ENCODE results near the gene C4orf54. TPM values are rescaled to one million over a fixed set of nuclear protein-coding genes. Genes with fewer than 3 reads are reported as not detected.
A peak's percentile ranks its signal among the peaks of the same experiment; 100 is the strongest.

C4orf54 gene
- total RNA-seq, 1 donor from 2014 or later, result 132 TPM

- no peaks in the 10 kb centered on the region for H3K27me3 ChIP-seq (ENCODE audit: control insufficient read depth in 3 of 3, insufficient read depth in 3 of 3, low read length in 3 of 3)
- peak overlapping the region; percentile 92 to 98 (median 97) for H3K9ac ChIP-seq (ENCODE audit: low read depth in 1 of 3, low read length in 3 of 3)
- peaks cover 16 to 53% (median 22%) of the 10 kb centered on the region in 3 donors for H3K4me1 ChIP-seq (ENCODE audit: control insufficient read depth in 3 of 3, insufficient read depth in 3 of 3, low read length in 3 of 3)
- H3K27ac ChIP-seq (ENCODE audit: low read depth, low read length), result peak overlapping the region; percentile 97
- no peaks in the 10 kb centered on the region for H3K9me3 ChIP-seq (ENCODE audit: control insufficient read depth in 3 of 3, low read length in 3 of 3)
- peak overlapping the region; percentile 84 to 93 (median 90) for H3K4me3 ChIP-seq (ENCODE audit: low read length in 3 of 3)
- peaks cover 6 to 29% (median 23%) of the 10 kb centered on the region in 3 donors for H3K36me3 ChIP-seq (ENCODE audit: control insufficient read depth in 3 of 3, insufficient read depth in 3 of 3, low read length in 3 of 3)
Measured at GRCh38 chr4:99654361-99654761, 3.3 kb downstream of the C4orf54 start.

- Histone ChIP-seq H3K4me3 (ENCODE audit: low read length in 3 of 3) (peak overlapping the region; percentile 84 to 93 (median 90)), H3K36me3 (ENCODE audit: control insufficient read depth in 3 of 3, insufficient read depth in 3 of 3, low read length in 3 of 3) (peaks cover 9 to 33% (median 27%) of the 10 kb centered on the region in 3 donors), H3K9me3 (ENCODE audit: control insufficient read depth in 3 of 3, low read length in 3 of 3) (no peaks in the 10 kb centered on the region), H3K4me1 (ENCODE audit: control insufficient read depth in 3 of 3, insufficient read depth in 3 of 3, low read length in 3 of 3) (peaks cover 16 to 50% (median 22%) of the 10 kb centered on the region in 3 donors), H3K27me3 (ENCODE audit: control insufficient read depth in 3 of 3, insufficient read depth in 3 of 3, low read length in 3 of 3) (no peaks in the 10 kb centered on the region), H3K9ac (ENCODE audit: low read depth in 1 of 3, low read length in 3 of 3) (peak overlapping the region; percentile 92 to 98 (median 97)), H3K27ac (ENCODE audit: low read depth, low read length) (peak overlapping the region; percentile 97)
Measured at GRCh38 chr4:99653916-99654315, 3.7 kb downstream of the C4orf54 start.

GRCh38 chr4:99652596-99653436 is 4.8 kb downstream of the C4orf54 start:
- Histone ChIP-seq H3K27ac (ENCODE audit: low read depth, low read length) (peak overlapping the region; percentile 97), H3K9me3 (ENCODE audit: control insufficient read depth in 3 of 3, low read length in 3 of 3) (no peaks in the 10 kb centered on the region), H3K4me1 (ENCODE audit: control insufficient read depth in 3 of 3, insufficient read depth in 3 of 3, low read length in 3 of 3) (peaks cover 16 to 43% (median 22%) of the 10 kb centered on the region in 3 donors), H3K9ac (ENCODE audit: low read depth in 1 of 3, low read length in 3 of 3) (peak overlapping the region; percentile 92 to 98 (median 97)), H3K27me3 (ENCODE audit: control insufficient read depth in 3 of 3, insufficient read depth in 3 of 3, low read length in 3 of 3) (no peaks in the 10 kb centered on the region), H3K36me3 (ENCODE audit: control insufficient read depth in 3 of 3, insufficient read depth in 3 of 3, low read length in 3 of 3) (peaks cover 12 to 33% (median 27%) of the 10 kb centered on the region in 3 donors), H3K4me3 (ENCODE audit: low read length in 3 of 3) (peak overlapping the region; percentile 84 to 93 (median 90))

GRCh38 chr4:99651811-99652485 is 5.7 kb downstream of the C4orf54 start:
- H3K4me1 ChIP-seq (ENCODE audit: control insufficient read depth in 3 of 3, insufficient read depth in 3 of 3, low read length in 3 of 3), result peaks cover 13 to 38% (median 17%) of the 10 kb centered on the region in 3 donors
- no peaks in the 10 kb centered on the region for H3K27me3 ChIP-seq (ENCODE audit: control insufficient read depth in 3 of 3, insufficient read depth in 3 of 3, low read length in 3 of 3)
- H3K9me3 ChIP-seq (ENCODE audit: control insufficient read depth in 3 of 3, low read length in 3 of 3), result no peaks in the 10 kb centered on the region
- H3K9ac ChIP-seq (ENCODE audit: low read depth in 1 of 3, low read length in 3 of 3), result peak overlapping the region; percentile 92 to 98 (median 97)
- peaks cover 12 to 33% (median 27%) of the 10 kb centered on the region in 3 donors for H3K36me3 ChIP-seq (ENCODE audit: control insufficient read depth in 3 of 3, insufficient read depth in 3 of 3, low read length in 3 of 3)
- H3K4me3 ChIP-seq (ENCODE audit: low read length in 3 of 3), result peak overlapping the region; percentile 84 to 93 (median 90)
- H3K27ac ChIP-seq (ENCODE audit: low read depth, low read length), result peak overlapping the region; percentile 97

GRCh38 chr4:99651016-99651769 is 6.4 kb downstream of the C4orf54 start:
- Histone ChIP-seq H3K27ac (ENCODE audit: low read depth, low read length) (peak overlapping the region; percentile 97), H3K36me3 (ENCODE audit: control insufficient read depth in 3 of 3, insufficient read depth in 3 of 3, low read length in 3 of 3) (peaks cover 12 to 33% (median 30%) of the 10 kb centered on the region in 3 donors), H3K27me3 (ENCODE audit: control insufficient read depth in 3 of 3, insufficient read depth in 3 of 3, low read length in 3 of 3) (no peaks in the 10 kb centered on the region), H3K9me3 (ENCODE audit: control insufficient read depth in 3 of 3, low read length in 3 of 3) (no peaks in the 10 kb centered on the region), H3K9ac (ENCODE audit: low read depth in 1 of 3, low read length in 3 of 3) (peak overlapping the region; percentile 92 to 98 (median 97)), H3K4me1 (ENCODE audit: control insufficient read depth in 3 of 3, insufficient read depth in 3 of 3, low read length in 3 of 3) (peaks cover 13 to 37% (median 14%) of the 10 kb centered on the region in 3 donors), H3K4me3 (ENCODE audit: low read length in 3 of 3) (peak overlapping the region; percentile 84 to 93 (median 90))

- Histone ChIP-seq H3K4me3 (ENCODE audit: low read length in 3 of 3) (peak overlapping the region; percentile 84 to 93 (median 90)), H3K9me3 (ENCODE audit: control insufficient read depth in 3 of 3, low read length in 3 of 3) (no peaks in the 10 kb centered on the region), H3K27me3 (ENCODE audit: control insufficient read depth in 3 of 3, insufficient read depth in 3 of 3, low read length in 3 of 3) (no peaks in the 10 kb centered on the region), H3K4me1 (ENCODE audit: control insufficient read depth in 3 of 3, insufficient read depth in 3 of 3, low read length in 3 of 3) (peaks cover 1 to 32% (median 3%) of the 10 kb centered on the region in 3 donors), H3K27ac (ENCODE audit: low read depth, low read length) (peak overlapping the region; percentile 97), H3K9ac (ENCODE audit: low read depth in 1 of 3, low read length in 3 of 3) (peak overlapping the region; percentile 92 to 98 (median 97)), H3K36me3 (ENCODE audit: control insufficient read depth in 3 of 3, insufficient read depth in 3 of 3, low read length in 3 of 3) (peaks cover 12 to 33% (median 32%) of the 10 kb centered on the region in 3 donors)
Measured at GRCh38 chr4:99649778-99650177, 7.8 kb downstream of the C4orf54 start.

- Histone ChIP-seq H3K27me3 (ENCODE audit: control insufficient read depth in 3 of 3, insufficient read depth in 3 of 3, low read length in 3 of 3) (no peaks in the 10 kb centered on the region), H3K9me3 (ENCODE audit: control insufficient read depth in 3 of 3, low read length in 3 of 3) (no peaks in the 10 kb centered on the region), H3K36me3 (ENCODE audit: control insufficient read depth in 3 of 3, insufficient read depth in 3 of 3, low read length in 3 of 3) (peaks cover 12 to 33% (median 32%) of the 10 kb centered on the region in 3 donors), H3K27ac (ENCODE audit: low read depth, low read length) (peak overlapping the region; percentile 97), H3K4me3 (ENCODE audit: low read length in 3 of 3) (peak overlapping the region; percentile 84 to 93 (median 90)), H3K4me1 (ENCODE audit: control insufficient read depth in 3 of 3, insufficient read depth in 3 of 3, low read length in 3 of 3) (peaks cover 0 to 28% (median 3%) of the 10 kb centered on the region in 3 donors), H3K9ac (ENCODE audit: low read depth in 1 of 3, low read length in 3 of 3) (peak overlapping the region; percentile 92 to 98 (median 97))
Measured at GRCh38 chr4:99649208-99649607, 8.4 kb downstream of the C4orf54 start.

GRCh38 chr4:99648321-99648720 is 9.3 kb downstream of the C4orf54 start:
- H3K4me3 ChIP-seq (ENCODE audit: low read length in 3 of 3), result peak overlapping the region; percentile 84 to 93 (median 90)

GRCh38 chr4:99647071-99647470 is 10.6 kb downstream of the C4orf54 start:
- H3K36me3 ChIP-seq (ENCODE audit: control insufficient read depth in 3 of 3, insufficient read depth in 3 of 3, low read length in 3 of 3), result peaks cover 12 to 32% (median 30%) of the 10 kb centered on the region in 3 donors
- peak overlapping the region; percentile 84 to 93 (median 90) for H3K4me3 ChIP-seq (ENCODE audit: low read length in 3 of 3)
- H3K27ac ChIP-seq (ENCODE audit: low read depth, low read length), result peak overlapping the region; percentile 46
- H3K4me1 ChIP-seq (ENCODE audit: control insufficient read depth in 3 of 3, insufficient read depth in 3 of 3, low read length in 3 of 3), result peaks cover 13 to 35% (median 16%) of the 10 kb centered on the region in 3 donors
- H3K9ac ChIP-seq (ENCODE audit: low read depth in 1 of 3, low read length in 3 of 3), result peak overlapping the region; percentile 92 to 98 (median 97)
- H3K9me3 ChIP-seq (ENCODE audit: control insufficient read depth in 3 of 3, low read length in 3 of 3), result no peaks in the 10 kb centered on the region
- H3K27me3 ChIP-seq (ENCODE audit: control insufficient read depth in 3 of 3, insufficient read depth in 3 of 3, low read length in 3 of 3), result no peaks in the 10 kb centered on the region

More at GRCh38 chr4:99648321-99648720, 9.3 kb downstream of the C4orf54 start:
- peaks cover 2 to 26% (median 4%) of the 10 kb centered on the region in 3 donors for H3K4me1 ChIP-seq (ENCODE audit: control insufficient read depth in 3 of 3, insufficient read depth in 3 of 3, low read length in 3 of 3)
- H3K9ac ChIP-seq (ENCODE audit: low read depth in 1 of 3, low read length in 3 of 3), result peak overlapping the region; percentile 92 to 98 (median 97)
- no peaks in the 10 kb centered on the region for H3K9me3 ChIP-seq (ENCODE audit: control insufficient read depth in 3 of 3, low read length in 3 of 3)
- H3K36me3 ChIP-seq (ENCODE audit: control insufficient read depth in 3 of 3, insufficient read depth in 3 of 3, low read length in 3 of 3), result peaks cover 12 to 33% (median 32%) of the 10 kb centered on the region in 3 donors
- H3K27ac ChIP-seq (ENCODE audit: low read depth, low read length), result peak overlapping the region; percentile 97
- H3K27me3 ChIP-seq (ENCODE audit: control insufficient read depth in 3 of 3, insufficient read depth in 3 of 3, low read length in 3 of 3), result no peaks in the 10 kb centered on the region

All from skeletal muscle tissue (tissue), 4 donors.